WI38 (cell line): ENCODE data around the gene RTTN.

Experiments used
- H3K4me3 ChIP-seq: 2 replicates; pipeline ENCODE4 v1.5.1; 2011; ENCODE audit warnings: low read depth, mild to moderate bottlenecking, control low read depth, low read length
- CTCF ChIP-seq: IDR thresholded peaks from 2 replicates; pipeline ENCODE4 v1.5.1; 2012; ENCODE audit warnings: low read depth, mild to moderate bottlenecking, control low read depth, low read length

The RTTN gene

DNA sequence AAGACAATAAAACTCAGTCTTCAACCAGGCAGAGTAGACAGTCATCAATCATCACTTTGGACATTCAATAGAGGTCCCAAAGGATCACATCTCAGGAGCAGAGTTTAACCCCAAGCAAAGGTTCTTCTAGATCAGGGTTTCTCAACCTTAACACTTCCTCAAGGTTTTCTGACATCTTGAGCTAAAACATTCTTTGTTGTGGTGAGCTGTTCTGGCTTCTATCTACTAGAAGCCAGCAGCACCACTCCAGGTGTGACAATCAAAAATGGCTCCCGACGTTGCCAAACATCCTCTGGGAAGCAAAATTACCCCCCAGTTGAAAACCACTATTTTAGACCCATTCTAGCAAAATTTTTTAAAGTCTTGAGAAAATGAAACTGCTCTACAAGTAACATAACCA lies 22.0 kb downstream of the RTTN start:
- no peak overlapping the region for H3K4me3 ChIP-seq
- TF ChIP-seq CTCF = no peak

- H3K4me3 ChIP-seq = no peak overlapping the region
- TF ChIP-seq CTCF = no peak
Measured at GRCh38 chr18:70182548-70182947, 22.9 kb downstream of the RTTN start.

DNA sequence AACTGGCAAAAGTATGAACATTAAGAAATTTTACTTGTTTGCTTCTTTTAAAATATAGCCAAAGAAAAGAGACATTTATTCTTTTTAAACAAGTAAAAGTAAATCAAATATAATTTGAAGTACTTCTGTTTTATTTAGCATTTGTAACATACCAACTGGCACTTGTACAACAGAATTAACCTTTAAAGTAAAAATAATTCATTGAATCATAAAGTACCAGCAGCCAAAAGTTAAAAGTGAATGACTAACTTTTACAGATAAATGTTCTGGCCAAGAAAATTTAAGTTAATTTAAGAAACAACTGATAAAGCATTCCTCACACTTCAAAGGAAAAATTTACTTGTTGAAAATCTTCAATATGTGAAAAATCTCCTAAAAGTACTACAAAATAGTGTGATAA lies 23.8 kb downstream of the RTTN start:
- no peak for TF ChIP-seq CTCF
- H3K4me3 ChIP-seq = no peak overlapping the region

DNA sequence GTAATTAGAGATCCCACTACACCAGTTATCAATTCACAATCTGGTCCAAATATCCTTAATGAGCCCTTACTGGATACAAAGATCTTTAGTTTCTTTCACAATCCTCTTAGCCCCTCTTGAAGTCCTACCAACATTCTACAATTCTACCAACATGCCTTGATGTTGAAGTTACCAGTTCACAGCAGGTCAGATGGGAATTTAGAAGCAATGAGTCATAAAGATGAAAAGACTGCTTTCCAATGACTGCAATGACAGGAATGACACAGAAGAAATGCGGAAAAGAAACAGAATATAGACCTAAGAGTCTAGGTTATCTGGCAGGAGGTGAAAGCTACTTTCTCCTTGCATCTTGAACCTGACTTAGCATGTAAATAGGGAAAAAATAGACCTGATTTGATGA lies 24.5 kb downstream of the RTTN start:
- TF ChIP-seq CTCF = no peak
- no peak overlapping the region for H3K4me3 ChIP-seq

- H3K4me3 ChIP-seq = no peak overlapping the region
- TF ChIP-seq CTCF = no peak
Measured at GRCh38 chr18:70176537-70176936, 28.9 kb downstream of the RTTN start.

GRCh38 chr18:70175216-70175615 lies 30.3 kb downstream of the RTTN start:
- no peak overlapping the region for H3K4me3 ChIP-seq
- TF ChIP-seq CTCF = no peak

- TF ChIP-seq CTCF = peak; percentile 15; the same call in 1 of the 2 replicates
- H3K4me3 ChIP-seq = no peak overlapping the region
Measured at GRCh38 chr18:70172225-70172624, 33.3 kb downstream of the RTTN start.
